GM12864 (cell line): ENCODE results near the gene CNN2.

Source experiments
- DNase-seq: peaks from one replicate; pipeline ENCODE4 v3.0.0-alpha.2; 2011; ENCODE audit warnings: low read depth
- H3K4me3 ChIP-seq: 2 replicates; pipeline ENCODE4 v1.5.1; 2011; ENCODE audit warnings: mild to moderate bottlenecking, low read depth, low read length, control low read depth
- TF ChIP-seq, protein P1 (sequence below): IDR thresholded peaks from 2 replicates; pipeline ENCODE4 v1.5.1; 2011; ENCODE audit warnings: low read depth, mild to moderate bottlenecking, moderate library complexity, low read length, control low read depth, inconsistent platforms; ENCODE audit errors: missing control alignments

Gene CNN2

GRCh38 chr19:1049800-1050199 lies 23.4 kb downstream of the CNN2 start:
- no peak overlapping the region for H3K4me3 ChIP-seq
- TF ChIP-seq, protein P1, sequence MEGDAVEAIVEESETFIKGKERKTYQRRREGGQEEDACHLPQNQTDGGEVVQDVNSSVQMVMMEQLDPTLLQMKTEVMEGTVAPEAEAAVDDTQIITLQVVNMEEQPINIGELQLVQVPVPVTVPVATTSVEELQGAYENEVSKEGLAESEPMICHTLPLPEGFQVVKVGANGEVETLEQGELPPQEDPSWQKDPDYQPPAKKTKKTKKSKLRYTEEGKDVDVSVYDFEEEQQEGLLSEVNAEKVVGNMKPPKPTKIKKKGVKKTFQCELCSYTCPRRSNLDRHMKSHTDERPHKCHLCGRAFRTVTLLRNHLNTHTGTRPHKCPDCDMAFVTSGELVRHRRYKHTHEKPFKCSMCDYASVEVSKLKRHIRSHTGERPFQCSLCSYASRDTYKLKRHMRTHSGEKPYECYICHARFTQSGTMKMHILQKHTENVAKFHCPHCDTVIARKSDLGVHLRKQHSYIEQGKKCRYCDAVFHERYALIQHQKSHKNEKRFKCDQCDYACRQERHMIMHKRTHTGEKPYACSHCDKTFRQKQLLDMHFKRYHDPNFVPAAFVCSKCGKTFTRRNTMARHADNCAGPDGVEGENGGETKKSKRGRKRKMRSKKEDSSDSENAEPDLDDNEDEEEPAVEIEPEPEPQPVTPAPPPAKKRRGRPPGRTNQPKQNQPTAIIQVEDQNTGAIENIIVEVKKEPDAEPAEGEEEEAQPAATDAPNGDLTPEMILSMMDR, result no peak
- DNase-seq, result no peak

DNA sequence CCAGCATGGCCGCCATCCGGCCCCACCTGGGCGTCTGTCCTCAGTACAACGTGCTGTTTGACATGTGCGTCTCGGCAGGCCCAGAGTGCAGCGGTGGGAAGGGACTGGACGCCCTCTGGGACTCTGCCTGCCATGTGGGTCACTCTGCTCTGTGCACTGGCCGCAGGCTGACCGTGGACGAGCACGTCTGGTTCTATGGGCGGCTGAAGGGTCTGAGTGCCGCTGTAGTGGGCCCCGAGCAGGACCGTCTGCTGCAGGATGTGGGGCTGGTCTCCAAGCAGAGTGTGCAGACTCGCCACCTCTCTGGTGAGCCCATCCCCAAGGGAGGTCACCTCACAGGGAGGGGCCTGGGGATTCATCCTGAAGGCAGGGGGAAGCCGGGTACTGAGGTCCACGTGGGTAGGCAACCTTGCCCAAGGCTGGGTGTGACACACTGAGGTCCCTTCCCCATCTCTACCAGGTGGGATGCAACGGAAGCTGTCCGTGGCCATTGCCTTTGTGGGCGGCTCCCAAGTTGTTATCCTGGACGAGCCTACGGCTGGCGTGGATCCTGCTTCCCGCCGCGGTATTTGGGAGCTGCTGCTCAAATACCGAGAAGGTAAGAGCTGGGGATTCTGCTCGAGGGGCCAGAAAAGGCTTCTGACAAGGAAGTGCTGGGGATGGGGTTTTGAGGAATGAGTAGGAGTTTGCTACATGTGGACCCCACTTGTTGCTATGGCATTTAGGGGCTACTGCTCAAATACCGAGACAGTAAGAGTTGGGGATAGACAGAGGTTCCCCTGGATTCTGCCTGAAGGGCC lies 24.8 kb downstream of the CNN2 start:
- TF ChIP-seq, protein P1, result no peak
- H3K4me3 ChIP-seq, result no peak overlapping the region
- DNase-seq, result no peak

GRCh38 chr19:1051791-1052190 lies 25.4 kb downstream of the CNN2 start:
- no peak for DNase-seq
- no peak overlapping the region for H3K4me3 ChIP-seq
- TF ChIP-seq, protein P1, result no peak

DNA sequence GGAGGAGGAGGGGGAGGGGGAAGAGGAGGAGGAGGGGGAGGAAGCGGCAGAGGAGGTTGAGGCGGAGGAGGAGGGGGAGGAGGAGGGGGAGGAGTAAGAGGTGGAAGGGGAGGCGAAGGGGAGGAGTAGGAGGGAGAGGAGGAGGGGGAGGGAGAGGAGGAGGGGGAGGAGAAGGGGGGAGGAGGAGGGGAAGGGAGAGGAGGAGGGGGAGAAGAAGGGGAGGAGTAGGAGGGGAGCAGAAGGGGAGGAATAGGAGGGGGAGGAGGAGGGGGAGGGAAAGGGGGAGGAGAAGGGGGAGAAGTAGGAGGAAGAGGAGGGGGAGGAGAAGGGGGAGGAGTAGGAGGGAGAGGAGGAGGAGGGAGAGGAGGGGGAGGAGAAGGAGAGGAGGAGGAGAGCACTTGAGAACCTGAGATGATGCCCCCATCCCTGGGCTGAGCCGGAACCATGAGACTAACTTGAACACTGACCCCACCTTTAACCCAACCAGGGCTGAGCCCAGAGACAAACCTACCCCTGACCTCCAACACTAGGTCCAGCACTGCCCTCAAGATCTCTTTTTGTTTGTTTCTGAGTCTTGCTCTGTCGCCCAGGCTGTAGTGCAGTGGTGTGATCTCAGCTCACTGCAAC lies 26.1 kb downstream of the CNN2 start:
- DNase-seq, result no peak
- TF ChIP-seq, protein P1, result no peak
- no peak overlapping the region for H3K4me3 ChIP-seq

GRCh38 chr19:1053176-1054101 lies 27.0 kb downstream of the CNN2 start:
- no peak for DNase-seq
- H3K4me3 ChIP-seq, result no peak overlapping the region
- TF ChIP-seq, protein P1, result no peak

- TF ChIP-seq, protein P1, result no peak
- no peak overlapping the region for H3K4me3 ChIP-seq
- no peak for DNase-seq
These were observed 28.0 kb downstream of the CNN2 start for GRCh38 chr19:1054102-1055027.
